ENCODE measurements around the gene RIMBP3C.
"Not testable (repeated sequence)": the region's sequence is repeated elsewhere in the genome, so short reads cannot be mapped to it uniquely, and the experiment has no call there.

The RIMBP3C gene, protein sequence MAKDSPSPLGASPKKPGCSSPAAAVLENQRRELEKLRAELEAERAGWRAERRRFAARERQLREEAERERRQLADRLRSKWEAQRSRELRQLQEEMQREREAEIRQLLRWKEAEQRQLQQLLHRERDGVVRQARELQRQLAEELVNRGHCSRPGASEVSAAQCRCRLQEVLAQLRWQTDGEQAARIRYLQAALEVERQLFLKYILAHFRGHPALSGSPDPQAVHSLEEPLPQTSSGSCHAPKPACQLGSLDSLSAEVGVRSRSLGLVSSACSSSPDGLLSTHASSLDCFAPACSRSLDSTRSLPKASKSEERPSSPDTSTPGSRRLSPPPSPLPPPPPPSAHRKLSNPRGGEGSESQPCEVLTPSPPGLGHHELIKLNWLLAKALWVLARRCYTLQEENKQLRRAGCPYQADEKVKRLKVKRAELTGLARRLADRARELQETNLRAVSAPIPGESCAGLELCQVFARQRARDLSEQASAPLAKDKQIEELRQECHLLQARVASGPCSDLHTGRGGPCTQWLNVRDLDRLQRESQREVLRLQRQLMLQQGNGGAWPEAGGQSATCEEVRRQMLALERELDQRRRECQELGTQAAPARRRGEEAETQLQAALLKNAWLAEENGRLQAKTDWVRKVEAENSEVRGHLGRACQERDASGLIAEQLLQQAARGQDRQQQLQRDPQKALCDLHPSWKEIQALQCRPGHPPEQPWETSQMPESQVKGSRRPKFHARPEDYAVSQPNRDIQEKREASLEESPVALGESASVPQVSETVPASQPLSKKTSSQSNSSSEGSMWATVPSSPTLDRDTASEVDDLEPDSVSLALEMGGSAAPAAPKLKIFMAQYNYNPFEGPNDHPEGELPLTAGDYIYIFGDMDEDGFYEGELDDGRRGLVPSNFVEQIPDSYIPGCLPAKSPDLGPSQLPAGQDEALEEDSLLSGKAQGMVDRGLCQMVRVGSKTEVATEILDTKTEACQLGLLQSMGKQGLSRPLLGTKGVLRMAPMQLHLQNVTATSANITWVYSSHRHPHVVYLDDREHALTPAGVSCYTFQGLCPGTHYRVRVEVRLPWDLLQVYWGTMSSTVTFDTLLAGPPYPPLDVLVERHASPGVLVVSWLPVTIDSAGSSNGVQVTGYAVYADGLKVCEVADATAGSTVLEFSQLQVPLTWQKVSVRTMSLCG (N-terminal part only)

GRCh38 chr22:21551361-21551760 lies at the start of gene RIMBP3C:
TSS of gene RIMBP3C (minus strand) at chr22:21551461. CDS start at chr22:21550976, 485 bp downstream.
- H3K4me3 ChIP-seq (ENCODE audit: control insufficient read depth, low read depth, low read length); DNase-seq (ENCODE audit: low read depth): not testable (repeated sequence)

GRCh38 chr22:21599053-21599893 lies 48.0 kb upstream of the RIMBP3C start:
- no peak overlapping the region for H3K4me3 ChIP-seq (ENCODE audit: control insufficient read depth, low read depth, low read length)
- TF ChIP-seq, protein P1, sequence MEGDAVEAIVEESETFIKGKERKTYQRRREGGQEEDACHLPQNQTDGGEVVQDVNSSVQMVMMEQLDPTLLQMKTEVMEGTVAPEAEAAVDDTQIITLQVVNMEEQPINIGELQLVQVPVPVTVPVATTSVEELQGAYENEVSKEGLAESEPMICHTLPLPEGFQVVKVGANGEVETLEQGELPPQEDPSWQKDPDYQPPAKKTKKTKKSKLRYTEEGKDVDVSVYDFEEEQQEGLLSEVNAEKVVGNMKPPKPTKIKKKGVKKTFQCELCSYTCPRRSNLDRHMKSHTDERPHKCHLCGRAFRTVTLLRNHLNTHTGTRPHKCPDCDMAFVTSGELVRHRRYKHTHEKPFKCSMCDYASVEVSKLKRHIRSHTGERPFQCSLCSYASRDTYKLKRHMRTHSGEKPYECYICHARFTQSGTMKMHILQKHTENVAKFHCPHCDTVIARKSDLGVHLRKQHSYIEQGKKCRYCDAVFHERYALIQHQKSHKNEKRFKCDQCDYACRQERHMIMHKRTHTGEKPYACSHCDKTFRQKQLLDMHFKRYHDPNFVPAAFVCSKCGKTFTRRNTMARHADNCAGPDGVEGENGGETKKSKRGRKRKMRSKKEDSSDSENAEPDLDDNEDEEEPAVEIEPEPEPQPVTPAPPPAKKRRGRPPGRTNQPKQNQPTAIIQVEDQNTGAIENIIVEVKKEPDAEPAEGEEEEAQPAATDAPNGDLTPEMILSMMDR (conservative IDR thresholded peaks at IDR 0.05; ENCODE audit: control insufficient read depth, insufficient read depth, low read depth, low read length), result no peak
- no peak for DNase-seq (ENCODE audit: low read depth)

DNA sequence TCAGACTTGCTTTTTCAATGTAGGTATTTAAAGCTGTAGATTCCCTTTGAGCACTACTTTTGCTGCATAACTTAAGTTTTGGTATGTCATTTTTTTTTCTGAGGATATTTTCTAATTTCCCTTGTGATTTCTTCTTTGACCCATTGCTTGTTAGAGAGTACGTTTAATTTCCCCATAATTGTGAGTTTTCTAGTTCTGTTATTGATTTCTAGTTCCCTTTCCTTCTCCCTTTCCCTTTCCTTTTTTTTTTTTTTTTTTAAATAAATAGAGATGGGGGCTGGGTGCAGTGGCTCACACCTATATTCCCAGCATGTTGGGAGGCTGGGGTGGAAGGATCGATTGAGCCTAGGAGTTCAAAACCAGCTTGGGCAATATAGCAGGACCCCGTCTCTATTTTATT lies 47.0 kb upstream of the RIMBP3C start:
- no peak for DNase-seq (ENCODE audit: low read depth)
- TF ChIP-seq, protein P1 (conservative IDR thresholded peaks at IDR 0.05; ENCODE audit: control insufficient read depth, insufficient read depth, low read depth, low read length), result no peak
- H3K4me3 ChIP-seq (ENCODE audit: control insufficient read depth, low read depth, low read length), result no peak overlapping the region

- H3K4me3 ChIP-seq (ENCODE audit: control insufficient read depth, low read depth, low read length); DNase-seq (ENCODE audit: low read depth): not testable (repeated sequence)
Measured at GRCh38 chr22:21596356-21597135, 45.3 kb upstream of the RIMBP3C start.

DNA sequence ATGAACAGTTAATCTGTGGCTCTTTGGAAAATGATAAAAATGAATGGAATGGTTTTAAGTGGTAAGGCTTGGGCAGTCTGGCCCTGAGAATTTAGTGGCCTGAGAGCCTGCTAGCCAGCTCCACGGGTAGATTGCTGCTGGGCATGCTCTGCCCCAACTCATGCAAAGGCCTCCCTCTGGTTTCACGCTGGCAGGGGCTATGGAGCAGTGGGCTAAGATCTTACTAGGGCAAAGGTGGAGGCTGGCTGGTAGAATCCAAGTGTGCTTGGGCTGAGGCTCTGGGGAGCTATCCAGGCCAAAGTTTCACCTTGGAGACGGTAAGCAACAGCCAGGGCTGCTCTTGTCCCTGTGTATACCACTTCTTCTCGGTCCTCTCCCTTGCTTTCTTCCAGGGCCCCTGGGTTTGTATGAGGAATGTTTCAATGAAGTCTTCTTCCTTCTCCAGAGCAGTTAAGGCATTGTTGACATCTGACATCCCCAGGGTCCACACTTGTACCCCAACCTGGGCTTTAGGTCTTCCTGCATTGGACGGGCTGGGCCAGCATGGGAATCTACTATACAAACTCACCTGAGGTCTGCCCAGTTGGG lies 43.7 kb upstream of the RIMBP3C start:
- no peak for DNase-seq (ENCODE audit: low read depth)
- TF ChIP-seq, protein P1 (conservative IDR thresholded peaks at IDR 0.05; ENCODE audit: control insufficient read depth, insufficient read depth, low read depth, low read length), result no peak
- H3K4me3 ChIP-seq (ENCODE audit: control insufficient read depth, low read depth, low read length), result no peak overlapping the region

DNA sequence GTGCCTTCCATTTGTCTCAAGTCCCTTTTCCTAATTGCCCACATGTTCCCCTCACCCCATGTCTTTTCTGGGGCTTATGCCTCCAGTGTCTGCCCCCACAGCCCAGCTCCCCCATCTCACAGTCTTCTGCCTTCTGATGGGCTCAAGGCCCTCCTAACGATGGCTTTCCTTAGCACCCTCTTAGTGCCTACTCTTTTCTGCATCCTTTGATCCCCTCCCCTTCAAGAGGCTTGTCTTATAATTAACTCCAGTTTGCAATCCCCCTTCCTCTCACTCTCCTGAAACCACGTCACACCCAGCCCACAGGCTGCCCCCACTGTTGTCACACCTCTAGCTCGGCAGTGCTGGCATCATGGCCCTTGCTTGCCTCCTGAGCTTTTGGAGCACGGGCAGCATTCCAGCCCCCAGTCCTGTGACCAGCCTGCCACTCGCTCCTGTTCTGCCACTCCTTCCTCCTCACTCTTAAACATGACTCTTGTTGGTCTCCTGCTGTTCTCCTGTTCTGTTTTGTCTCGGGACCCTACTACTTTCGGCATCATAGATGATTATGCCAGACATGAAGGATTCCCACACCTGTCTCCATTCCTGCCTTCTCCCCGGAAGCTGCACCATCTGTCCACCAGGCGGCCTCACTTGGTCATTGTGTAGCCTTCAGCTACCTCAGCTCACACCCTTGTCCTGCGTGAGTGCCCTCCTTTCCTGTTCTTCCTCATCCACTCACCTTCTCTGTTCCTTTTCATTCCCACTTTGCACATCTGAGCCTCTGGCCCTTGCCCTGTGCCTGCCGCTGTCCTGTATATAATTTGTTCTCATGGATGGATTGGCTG lies 42.4 kb upstream of the RIMBP3C start:
- DNase-seq (ENCODE audit: low read depth), result no peak
- TF ChIP-seq, protein P1 (conservative IDR thresholded peaks at IDR 0.05; ENCODE audit: control insufficient read depth, insufficient read depth, low read depth, low read length), result peak; percentile 30
- no peak overlapping the region for H3K4me3 ChIP-seq (ENCODE audit: control insufficient read depth, low read depth, low read length)
